GM12874 (cell line): ENCODE measurements around the gene TMEM176A.

Experiments used
- TF ChIP-seq, protein P1 (sequence below): IDR thresholded peaks from 2 replicates; pipeline ENCODE4 v1.5.1; 2011; ENCODE audit warnings: low read depth, mild to moderate bottlenecking, control low read depth, low read length, moderate library complexity; ENCODE audit not compliant: insufficient read depth

TMEM176A gene

GRCh38 chr7:150823484-150824126 is 23.0 kb downstream of the TMEM176A start:
- TF ChIP-seq, protein P1, sequence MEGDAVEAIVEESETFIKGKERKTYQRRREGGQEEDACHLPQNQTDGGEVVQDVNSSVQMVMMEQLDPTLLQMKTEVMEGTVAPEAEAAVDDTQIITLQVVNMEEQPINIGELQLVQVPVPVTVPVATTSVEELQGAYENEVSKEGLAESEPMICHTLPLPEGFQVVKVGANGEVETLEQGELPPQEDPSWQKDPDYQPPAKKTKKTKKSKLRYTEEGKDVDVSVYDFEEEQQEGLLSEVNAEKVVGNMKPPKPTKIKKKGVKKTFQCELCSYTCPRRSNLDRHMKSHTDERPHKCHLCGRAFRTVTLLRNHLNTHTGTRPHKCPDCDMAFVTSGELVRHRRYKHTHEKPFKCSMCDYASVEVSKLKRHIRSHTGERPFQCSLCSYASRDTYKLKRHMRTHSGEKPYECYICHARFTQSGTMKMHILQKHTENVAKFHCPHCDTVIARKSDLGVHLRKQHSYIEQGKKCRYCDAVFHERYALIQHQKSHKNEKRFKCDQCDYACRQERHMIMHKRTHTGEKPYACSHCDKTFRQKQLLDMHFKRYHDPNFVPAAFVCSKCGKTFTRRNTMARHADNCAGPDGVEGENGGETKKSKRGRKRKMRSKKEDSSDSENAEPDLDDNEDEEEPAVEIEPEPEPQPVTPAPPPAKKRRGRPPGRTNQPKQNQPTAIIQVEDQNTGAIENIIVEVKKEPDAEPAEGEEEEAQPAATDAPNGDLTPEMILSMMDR, result no peak

DNA sequence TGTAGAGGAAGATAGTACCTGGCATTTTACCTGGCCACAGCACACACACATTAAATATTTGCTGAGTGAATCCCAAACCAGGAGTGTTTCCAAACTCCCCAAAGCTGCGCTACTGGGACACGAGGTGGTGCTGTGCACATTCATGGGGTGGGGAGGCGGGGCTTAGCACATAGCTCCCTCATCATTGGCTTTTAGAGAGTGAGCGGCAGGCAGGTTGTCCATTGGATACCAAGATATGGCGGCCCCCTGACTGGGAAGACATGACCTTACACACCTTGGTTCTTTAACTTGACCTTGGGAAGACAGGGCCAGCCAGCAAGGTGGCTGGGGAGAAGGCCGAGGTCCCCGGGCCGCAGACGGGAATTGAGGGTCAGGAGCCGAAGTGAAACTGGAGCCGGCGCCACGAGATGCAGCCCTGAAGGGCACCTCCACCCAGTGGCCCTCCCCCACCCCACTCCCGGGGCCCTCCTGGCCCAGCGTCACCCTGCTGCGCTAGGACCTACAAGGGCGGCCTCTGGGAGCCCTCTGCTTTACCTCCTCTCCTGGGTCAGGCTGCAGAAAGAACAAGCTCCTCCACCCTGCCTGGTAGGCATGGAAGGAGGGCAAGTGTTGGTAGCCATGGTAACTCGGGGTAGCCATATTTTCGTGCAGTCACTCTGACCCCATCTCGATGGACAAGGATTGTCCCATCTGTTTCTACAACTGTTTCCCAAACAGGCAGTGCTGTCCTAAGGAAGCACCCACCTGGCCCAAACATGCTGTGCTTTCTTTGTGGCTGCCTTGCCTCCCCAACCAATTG is 24.0 kb downstream of the TMEM176A start:
- TF ChIP-seq, protein P1, result no peak

- TF ChIP-seq, protein P1, result no peak
These were observed 25.7 kb downstream of the TMEM176A start for GRCh38 chr7:150826061-150826849.

GRCh38 chr7:150828384-150828783 is 27.8 kb downstream of the TMEM176A start:
- TF ChIP-seq, protein P1, result no peak

DNA sequence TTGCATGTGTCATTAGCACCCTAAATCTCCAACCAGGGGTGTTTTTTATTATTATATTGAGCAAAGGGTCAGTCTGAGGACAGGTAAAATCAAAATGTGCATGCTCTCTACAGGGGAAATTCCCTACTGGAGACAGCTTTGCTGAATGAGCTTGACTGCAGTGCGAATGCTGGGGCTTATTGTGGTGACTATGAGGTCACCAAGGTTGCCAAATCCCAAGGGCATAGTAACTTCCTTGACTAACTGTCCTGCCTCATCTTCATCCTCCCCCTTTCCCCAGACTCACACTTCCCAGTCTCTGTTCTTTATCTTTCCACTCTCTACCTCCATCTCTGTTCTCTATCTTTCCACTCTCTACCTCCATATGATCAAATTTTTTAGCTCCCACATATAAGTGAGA is 28.9 kb downstream of the TMEM176A start:
- TF ChIP-seq, protein P1, result no peak

GRCh38 chr7:150830937-150831336 is 30.4 kb downstream of the TMEM176A start:
- TF ChIP-seq, protein P1, result no peak

- TF ChIP-seq, protein P1, result no peak
These were observed 31.3 kb downstream of the TMEM176A start for GRCh38 chr7:150831851-150832250.
